A549 treated with CpdA at 1 μM for 4 hours (cell line): Measurements from ENCODE around the gene POU3F4. TPM values are rescaled to one million over a fixed set of nuclear protein-coding genes. Genes with fewer than 3 reads are reported as not detected.

Experiments used
- total RNA-seq: library from RNA; stranded (reverse); fragments of 200-300 nt; extraction: Qiagen RNA extraction; gene quantifications from 5 replicates; pipeline ENCODE4 v1.2.3, GENCODE V29; 2022; ENCODE audit warnings: low read depth

The POU3F4 gene
- not detected in 5 replicates for total RNA-seq

DNA sequence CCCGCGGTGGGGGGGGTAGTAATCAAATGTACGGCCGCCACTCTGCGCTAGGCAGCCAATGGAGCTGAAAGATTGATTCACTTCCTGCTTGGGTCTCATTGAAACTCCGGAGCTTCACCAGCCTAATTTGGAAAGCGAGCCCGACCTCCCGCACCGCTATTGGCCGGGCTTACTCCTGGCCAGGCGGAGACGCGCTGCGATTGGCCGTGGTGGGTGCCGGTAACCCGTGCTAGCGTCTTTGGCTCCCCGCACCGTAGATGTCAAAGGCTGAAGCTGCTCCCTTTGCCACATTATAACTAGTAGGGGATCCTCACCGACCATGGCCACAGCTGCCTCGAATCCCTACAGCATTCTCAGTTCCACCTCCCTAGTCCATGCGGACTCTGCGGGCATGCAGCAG is at the start of gene POU3F4:
Gene POU3F4 (plus strand): TSS at position 285 of the 400 bp plus-strand sequence. CDS start 35 bp downstream, at position 320.

